ENCODE results near the gene COPE.
"Not testable (repeated sequence)": the region's sequence is repeated elsewhere in the genome, so short reads cannot be mapped to it uniquely, and the experiment has no call there.

DNA sequence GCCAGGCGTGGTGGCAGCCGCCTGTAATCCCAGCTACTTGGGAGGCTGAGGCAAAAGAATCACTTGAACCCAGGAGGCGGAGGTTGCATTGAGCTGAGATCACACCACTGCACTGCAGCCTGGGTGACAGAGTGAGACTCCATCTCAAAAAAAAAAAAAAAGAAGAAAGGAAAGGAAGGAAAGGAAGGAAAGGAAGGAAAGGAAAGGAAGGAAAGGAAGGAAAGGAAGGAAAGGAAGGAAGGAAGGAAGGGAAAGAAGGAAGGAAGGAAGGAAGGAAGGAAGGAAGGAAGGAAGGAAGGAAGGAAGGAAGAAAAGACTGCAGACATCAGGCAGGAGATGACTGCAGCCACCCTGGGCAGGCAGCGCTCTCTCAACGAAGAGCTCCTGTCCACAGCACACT, 16.7 kb downstream of the COPE start:
- TF ChIP-seq, protein P1, sequence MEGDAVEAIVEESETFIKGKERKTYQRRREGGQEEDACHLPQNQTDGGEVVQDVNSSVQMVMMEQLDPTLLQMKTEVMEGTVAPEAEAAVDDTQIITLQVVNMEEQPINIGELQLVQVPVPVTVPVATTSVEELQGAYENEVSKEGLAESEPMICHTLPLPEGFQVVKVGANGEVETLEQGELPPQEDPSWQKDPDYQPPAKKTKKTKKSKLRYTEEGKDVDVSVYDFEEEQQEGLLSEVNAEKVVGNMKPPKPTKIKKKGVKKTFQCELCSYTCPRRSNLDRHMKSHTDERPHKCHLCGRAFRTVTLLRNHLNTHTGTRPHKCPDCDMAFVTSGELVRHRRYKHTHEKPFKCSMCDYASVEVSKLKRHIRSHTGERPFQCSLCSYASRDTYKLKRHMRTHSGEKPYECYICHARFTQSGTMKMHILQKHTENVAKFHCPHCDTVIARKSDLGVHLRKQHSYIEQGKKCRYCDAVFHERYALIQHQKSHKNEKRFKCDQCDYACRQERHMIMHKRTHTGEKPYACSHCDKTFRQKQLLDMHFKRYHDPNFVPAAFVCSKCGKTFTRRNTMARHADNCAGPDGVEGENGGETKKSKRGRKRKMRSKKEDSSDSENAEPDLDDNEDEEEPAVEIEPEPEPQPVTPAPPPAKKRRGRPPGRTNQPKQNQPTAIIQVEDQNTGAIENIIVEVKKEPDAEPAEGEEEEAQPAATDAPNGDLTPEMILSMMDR (IDR thresholded peaks at IDR 0.05), result not testable (repeated sequence)
- TF ChIP-seq EZH2 (IDR thresholded peaks at IDR 0.05; ENCODE audit: borderline replicate concordance, insufficient read depth, low read depth, low read length, poor library complexity, severe bottlenecking), result not testable (repeated sequence)

All from B cell (primary cell).